Thoracic aorta (tissue), 2 donors: ENCODE measurements around the gene TENM3. TPM values are rescaled to one million over a fixed set of nuclear protein-coding genes. Genes with fewer than 3 reads are reported as not detected.
"Not testable (repeated sequence)": the region's sequence is repeated elsewhere in the genome, so short reads cannot be mapped to it uniquely, and the experiment has no call there.

Experiments used
- ATAC-seq: fragments of 150-250 bp; one replicate; pipeline ENCODE4 v1.8.0; 2017; ENCODE audit warnings: low read depth; ENCODE audit not compliant: insufficient number of reproducible peaks, low FRiP score
- DNase-seq: peaks from one replicate; pipeline ENCODE4 v3.0.0-alpha.2; 2020; ENCODE audit warnings: low spot score
- H3K27ac ChIP-seq, 2 donors: fragments of 200-600 bp; sonication (generic); 1 replicate in 1 of 2; 2 replicates in 1 of 2; pipeline ENCODE4 v1.5.1; 2016; ENCODE audit warnings: mild to moderate bottlenecking in 2 of 2, moderate library complexity in 2 of 2
- H3K27me3 ChIP-seq: fragments of 200-600 bp; sonication (generic); replicated peaks from 2 replicates; pipeline ENCODE4 v1.6.0; 2016; ENCODE audit warnings: mild to moderate bottlenecking; ENCODE audit not compliant: insufficient read depth
- H3K36me3 ChIP-seq: fragments of 200-600 bp; sonication (generic); one replicate; pipeline ENCODE4 v1.5.1; 2016
- H3K4me1 ChIP-seq, 2 donors: fragments of 200-600 bp; sonication (generic); 1 replicate in 1 of 2; 2 replicates in 1 of 2; pipeline versions ENCODE4 v1.5.1 to v1.6.0; 2016; ENCODE audit warnings: low read depth in 2 of 2, mild to moderate bottlenecking in 1 of 2; ENCODE audit not compliant: control insufficient read depth in 1 of 2
- H3K4me3 ChIP-seq: fragments of 200-600 bp; sonication (generic); 2 replicates; pipeline ENCODE4 v1.5.1; 2016; ENCODE audit warnings: mild to moderate bottlenecking
- H3K9me3 ChIP-seq: fragments of 200-600 bp; sonication (generic); 2 replicates; pipeline ENCODE4 v1.5.1; 2016
- total RNA-seq, 2 donors: library from RNA; depleted of rRNA; stranded (reverse); fragments of >200 nt; gene quantifications; one replicate each; pipeline versions ENCODE4 v1.1.0 to v1.2.3, GENCODE V29; 2016
- TF ChIP-seq, protein P1 (sequence below): fragments of 200-600 bp; sonication (generic); IDR thresholded peaks from one replicate; pipeline ENCODE4 v1.5.1; 2019; ENCODE audit warnings: antibody characterized with exemption

The TENM3 gene
- total RNA-seq, 2 donors from 2014 or later: 0.68 to 8.0 TPM

DNA sequence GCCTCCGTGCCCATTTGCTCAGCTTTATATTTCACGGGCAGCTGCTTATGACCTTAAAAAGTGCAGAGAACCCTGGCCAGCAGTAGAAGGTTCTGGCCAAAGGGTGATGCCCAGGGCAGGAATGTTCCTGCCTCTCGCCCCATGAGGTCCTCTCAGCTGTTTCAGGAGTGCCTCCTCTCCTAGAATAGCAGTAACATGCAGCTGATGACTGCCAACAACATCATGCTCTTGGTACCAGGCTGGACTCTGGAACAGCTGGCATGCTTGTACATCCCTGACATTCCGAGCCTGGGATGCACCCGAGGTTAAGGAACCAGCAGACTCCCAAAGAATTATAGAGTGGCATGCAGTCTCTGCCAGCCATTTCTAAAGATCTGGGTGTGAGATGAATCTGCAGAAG, 11.7 kb upstream of the TENM3 start:
- no peak for DNase-seq
- Histone ChIP-seq H3K4me1 (peaks cover 0 to 9% of the 10 kb centered on the region in 2 donors), H3K36me3 (no peaks in the 10 kb centered on the region), H3K4me3 (no peak overlapping the region), H3K27ac (no peak overlapping the region), H3K9me3 (no peaks in the 10 kb centered on the region), H3K27me3 (no peaks in the 10 kb centered on the region)
- TF ChIP-seq, protein P1, sequence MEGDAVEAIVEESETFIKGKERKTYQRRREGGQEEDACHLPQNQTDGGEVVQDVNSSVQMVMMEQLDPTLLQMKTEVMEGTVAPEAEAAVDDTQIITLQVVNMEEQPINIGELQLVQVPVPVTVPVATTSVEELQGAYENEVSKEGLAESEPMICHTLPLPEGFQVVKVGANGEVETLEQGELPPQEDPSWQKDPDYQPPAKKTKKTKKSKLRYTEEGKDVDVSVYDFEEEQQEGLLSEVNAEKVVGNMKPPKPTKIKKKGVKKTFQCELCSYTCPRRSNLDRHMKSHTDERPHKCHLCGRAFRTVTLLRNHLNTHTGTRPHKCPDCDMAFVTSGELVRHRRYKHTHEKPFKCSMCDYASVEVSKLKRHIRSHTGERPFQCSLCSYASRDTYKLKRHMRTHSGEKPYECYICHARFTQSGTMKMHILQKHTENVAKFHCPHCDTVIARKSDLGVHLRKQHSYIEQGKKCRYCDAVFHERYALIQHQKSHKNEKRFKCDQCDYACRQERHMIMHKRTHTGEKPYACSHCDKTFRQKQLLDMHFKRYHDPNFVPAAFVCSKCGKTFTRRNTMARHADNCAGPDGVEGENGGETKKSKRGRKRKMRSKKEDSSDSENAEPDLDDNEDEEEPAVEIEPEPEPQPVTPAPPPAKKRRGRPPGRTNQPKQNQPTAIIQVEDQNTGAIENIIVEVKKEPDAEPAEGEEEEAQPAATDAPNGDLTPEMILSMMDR: no peak
- no peak for ATAC-seq

DNA sequence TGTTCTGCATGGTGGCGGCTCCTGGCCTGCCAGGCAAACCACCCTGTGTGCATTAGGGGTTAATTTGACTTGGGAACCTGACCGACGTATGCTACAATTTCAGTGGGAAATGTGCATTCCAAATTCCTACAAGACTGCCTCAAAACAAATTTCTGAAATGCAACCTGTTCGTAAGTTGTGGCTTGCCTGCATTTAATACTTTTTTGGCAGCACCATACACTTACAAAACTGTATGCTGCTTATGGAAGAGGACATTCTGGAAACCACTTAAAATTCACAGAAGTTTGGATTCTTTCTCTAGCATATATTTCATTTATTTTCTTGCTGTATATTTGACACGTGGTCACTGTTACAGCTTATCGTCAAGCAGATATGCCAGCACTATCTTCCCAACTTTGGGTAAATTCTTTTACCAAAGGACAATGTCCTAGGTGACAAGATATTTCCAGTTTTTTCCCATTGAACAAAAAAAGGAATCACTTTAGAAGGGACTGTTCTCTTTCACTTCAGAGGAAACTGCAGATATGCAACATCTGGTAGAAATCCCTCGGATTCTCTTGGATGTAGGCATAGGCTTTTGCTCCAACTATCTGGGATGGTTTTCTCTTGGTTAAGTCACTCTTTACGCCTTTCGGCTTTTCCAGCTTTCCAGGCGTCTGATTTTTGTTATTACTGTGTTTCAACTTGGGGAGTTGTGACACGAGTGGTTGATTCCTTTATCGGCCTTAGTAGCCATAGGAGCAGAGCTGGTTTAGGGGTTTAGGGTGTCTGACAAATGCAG, 9.7 kb upstream of the TENM3 start:
- no peaks in the 10 kb centered on the region for H3K27me3 ChIP-seq
- H3K4me3 ChIP-seq: no peak overlapping the region
- H3K9me3 ChIP-seq: no peaks in the 10 kb centered on the region
- no peaks in the 10 kb centered on the region for H3K36me3 ChIP-seq
- ATAC-seq (no peak), DNase-seq (no peak)
- TF ChIP-seq, protein P1: no peak
- peaks cover 0 to 9% of the 10 kb centered on the region in 2 donors for H3K4me1 ChIP-seq
- no peak overlapping the region for H3K27ac ChIP-seq

DNA sequence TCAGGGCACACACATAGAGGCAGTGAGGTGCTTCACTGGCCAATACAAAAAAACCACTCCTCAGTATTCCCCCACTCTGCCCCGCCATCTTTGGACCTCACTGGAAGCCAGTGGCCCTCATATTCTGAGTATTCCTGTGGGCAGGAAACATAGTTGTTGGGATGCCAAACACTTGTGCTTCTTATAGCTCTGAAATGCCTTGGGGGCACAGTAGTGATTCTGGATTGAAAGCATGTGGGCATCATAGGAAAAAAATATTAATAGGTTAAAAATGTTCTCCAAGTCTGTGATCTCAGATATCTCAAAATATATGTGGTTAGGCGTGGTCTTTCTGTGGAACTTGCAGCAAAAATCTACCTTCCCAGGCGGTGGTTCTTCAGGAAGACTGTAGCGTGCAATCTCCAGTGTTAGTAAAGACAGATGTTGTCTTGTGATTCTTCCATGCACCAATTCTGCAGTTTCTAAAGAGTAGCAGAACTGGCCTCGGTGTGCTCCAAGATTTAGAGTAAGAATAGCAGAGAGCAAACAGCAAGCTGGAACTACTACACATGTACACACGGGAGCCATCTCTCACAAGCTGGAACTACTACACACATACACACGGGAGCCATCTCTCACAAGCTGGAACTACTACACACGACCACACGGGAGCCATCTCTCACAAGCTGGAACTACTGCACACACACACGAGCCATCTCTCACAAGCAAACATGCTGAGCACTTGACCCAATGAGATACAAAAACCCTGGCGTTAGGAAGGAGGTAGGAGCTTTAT, 8.0 kb upstream of the TENM3 start:
- Histone ChIP-seq H3K27me3 (no peaks in the 10 kb centered on the region), H3K4me1 (peaks cover 0 to 9% of the 10 kb centered on the region in 2 donors), H3K27ac (no peak overlapping the region), H3K4me3 (no peak overlapping the region), H3K9me3 (no peaks in the 10 kb centered on the region), H3K36me3 (no peaks in the 10 kb centered on the region)
- TF ChIP-seq, protein P1: no peak
- ATAC-seq (no peak), DNase-seq (no peak)

DNA sequence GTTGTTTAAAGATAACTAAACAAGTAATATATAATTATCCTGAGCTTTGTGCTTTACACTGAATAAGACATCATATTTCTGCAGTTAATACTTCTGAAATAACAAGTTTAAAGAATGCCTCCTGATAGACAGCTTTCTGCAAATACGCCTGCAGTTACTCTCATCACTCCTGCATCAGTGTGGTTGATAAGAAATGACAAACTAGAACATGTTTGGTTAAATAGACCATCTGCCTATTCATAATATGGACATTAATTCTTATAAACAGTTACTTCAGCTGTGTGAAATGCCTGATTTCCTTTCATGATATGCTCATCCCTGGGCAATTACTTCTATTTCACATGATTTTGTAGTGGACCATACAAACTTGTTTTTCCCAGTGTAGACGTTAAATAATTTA, 7.0 kb upstream of the TENM3 start:
- Histone ChIP-seq H3K27me3 (no peaks in the 10 kb centered on the region), H3K27ac (no peak overlapping the region), H3K36me3 (no peaks in the 10 kb centered on the region), H3K4me3 (no peak overlapping the region), H3K4me1 (peaks cover 0 to 9% of the 10 kb centered on the region in 2 donors), H3K9me3 (no peaks in the 10 kb centered on the region)
- no peak for ATAC-seq
- no peak for DNase-seq
- TF ChIP-seq, protein P1: no peak

DNA sequence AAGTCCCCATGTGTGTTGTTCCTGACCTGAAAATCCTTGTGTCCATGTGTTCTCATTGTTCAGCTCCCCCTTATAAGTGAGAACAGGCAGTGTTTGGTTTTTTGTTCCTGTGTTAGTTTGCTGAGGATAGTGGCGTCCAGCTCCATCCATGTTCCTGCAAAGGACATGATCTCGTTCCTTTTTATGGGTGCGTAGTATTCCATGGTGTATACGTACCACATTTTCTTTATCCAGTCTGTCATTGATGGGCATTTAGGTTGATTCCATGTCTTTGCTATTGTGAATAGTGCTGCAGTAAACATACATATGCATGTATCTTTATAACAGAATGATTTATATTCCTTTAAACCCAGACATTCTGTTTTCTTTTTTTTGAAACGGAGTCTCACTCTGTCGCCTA, 6.2 kb upstream of the TENM3 start:
- not testable (repeated sequence) for H3K9me3 ChIP-seq, H3K27ac ChIP-seq, ATAC-seq

More for the DNA sequence above, 6.2 kb upstream of the TENM3 start:
- not testable (repeated sequence) for H3K27me3 ChIP-seq, DNase-seq, H3K36me3 ChIP-seq, H3K4me3 ChIP-seq, H3K4me1 ChIP-seq
